Peyer's patch (tissue), 4 donors: ENCODE data around the gene HOXB8.

ENCODE experiments used
- CTCF ChIP-seq, 6 experiments: fragments of 450-650 bp in 4 of 6; fragments of 200-600 bp in 2 of 6; sonication (generic) in 1 of 6; IDR thresholded peaks; one replicate each; pipeline ENCODE4 v1.5.1; 2017 to 2019; ENCODE audit warnings: antibody characterized with exemption in 6 of 6, mild to moderate bottlenecking in 3 of 6, moderate library complexity in 1 of 6
- POLR2A ChIP-seq, 2 donors: fragments of 450-650 bp; IDR thresholded peaks; one replicate each; pipeline ENCODE4 v1.5.1; 2017; ENCODE audit warnings: antibody characterized with exemption in 2 of 2, mild to moderate bottlenecking in 2 of 2, moderate library complexity in 2 of 2

GRCh38 chr17:48596000-48596734 is 18.9 kb downstream of the HOXB8 start:
- TF ChIP-seq CTCF (IDR thresholded peaks at IDR 0.05) (no peak), POLR2A (IDR thresholded peaks at IDR 0.05) (no peak)
